ENCODE data around the gene FAM193B. TPM values are rescaled to one million over a fixed set of nuclear protein-coding genes. Genes with fewer than 3 reads are reported as not detected.
"Not testable (repeated sequence)": the region's sequence is repeated elsewhere in the genome, so short reads cannot be mapped to it uniquely, and the experiment has no call there.

The FAM193B gene
- total RNA-seq, 3 donors from 2014 or later: 35.4 to 81.5 (median 77.0) TPM

DNA sequence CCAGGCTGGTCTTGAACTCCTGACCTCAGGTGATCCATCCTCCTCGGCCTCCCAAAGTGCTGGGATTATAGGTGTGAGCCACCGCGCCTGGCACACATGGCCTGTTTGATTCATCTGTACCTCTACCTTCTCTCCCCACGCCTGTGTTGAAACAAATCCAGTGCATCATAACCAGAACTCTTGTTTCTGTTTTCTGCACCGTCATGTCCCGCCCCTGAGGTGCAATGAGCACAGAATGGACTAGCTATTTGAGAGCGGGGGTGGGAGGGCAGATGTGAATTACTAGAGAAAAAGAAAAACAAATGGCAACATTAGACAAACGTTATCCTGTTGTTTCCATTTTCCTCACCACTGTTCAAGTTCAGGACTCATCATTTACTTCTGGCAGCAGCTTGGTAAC, 10.7 kb upstream of the FAM193B start:
- TF ChIP-seq POLR2AphosphoS5 (IDR thresholded peaks at IDR 0.05) (no peak), POLR2A (IDR thresholded peaks at IDR 0.05) (no peak)
- TF ChIP-seq, protein P1, sequence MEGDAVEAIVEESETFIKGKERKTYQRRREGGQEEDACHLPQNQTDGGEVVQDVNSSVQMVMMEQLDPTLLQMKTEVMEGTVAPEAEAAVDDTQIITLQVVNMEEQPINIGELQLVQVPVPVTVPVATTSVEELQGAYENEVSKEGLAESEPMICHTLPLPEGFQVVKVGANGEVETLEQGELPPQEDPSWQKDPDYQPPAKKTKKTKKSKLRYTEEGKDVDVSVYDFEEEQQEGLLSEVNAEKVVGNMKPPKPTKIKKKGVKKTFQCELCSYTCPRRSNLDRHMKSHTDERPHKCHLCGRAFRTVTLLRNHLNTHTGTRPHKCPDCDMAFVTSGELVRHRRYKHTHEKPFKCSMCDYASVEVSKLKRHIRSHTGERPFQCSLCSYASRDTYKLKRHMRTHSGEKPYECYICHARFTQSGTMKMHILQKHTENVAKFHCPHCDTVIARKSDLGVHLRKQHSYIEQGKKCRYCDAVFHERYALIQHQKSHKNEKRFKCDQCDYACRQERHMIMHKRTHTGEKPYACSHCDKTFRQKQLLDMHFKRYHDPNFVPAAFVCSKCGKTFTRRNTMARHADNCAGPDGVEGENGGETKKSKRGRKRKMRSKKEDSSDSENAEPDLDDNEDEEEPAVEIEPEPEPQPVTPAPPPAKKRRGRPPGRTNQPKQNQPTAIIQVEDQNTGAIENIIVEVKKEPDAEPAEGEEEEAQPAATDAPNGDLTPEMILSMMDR (IDR thresholded peaks at IDR 0.05): no peak
- intact Hi-C loops (cut with DNase I; ENCODE audit: low total_unique reads): no loop called here

DNA sequence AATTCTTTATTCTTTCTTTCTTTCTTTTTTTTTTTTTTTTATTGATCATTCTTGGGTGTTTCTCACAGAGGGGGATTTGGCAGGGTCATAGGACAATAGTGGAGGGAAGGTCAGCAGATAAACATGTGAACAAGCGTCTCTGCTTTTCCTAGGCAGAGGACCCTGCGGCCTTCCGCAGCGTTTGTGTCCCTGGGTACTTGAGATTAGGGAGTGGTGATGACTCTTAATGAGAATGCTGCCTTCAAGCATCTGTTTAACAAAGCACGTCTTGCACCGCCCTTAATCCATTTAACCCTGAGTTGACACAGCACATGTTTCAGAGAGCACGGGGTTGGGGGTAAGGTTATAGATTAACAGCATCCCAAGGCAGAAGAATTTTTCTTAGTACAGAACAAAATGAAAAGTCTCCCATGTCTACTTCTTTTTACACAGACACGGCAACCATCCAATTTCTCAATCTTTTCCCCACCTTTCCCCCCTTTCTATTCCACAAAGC, 5.1 kb upstream of the FAM193B start:
- H3K27ac ChIP-seq; H3K27me3 ChIP-seq; H3K36me3 ChIP-seq; H3K9me3 ChIP-seq; H3K4me3 ChIP-seq; intact Hi-C loops (cut with DNase I; ENCODE audit: low total_unique reads); H3K4me1 ChIP-seq; DNase-seq (ENCODE audit: low spot score in 2 of 2): not testable (repeated sequence)

More for the DNA sequence above, 10.7 kb upstream of the FAM193B start:
- no peaks in the 10 kb centered on the region for H3K27me3 ChIP-seq
- H3K4me1 ChIP-seq: no peaks in the 10 kb centered on the region
- H3K9me3 ChIP-seq: peaks cover 0 to 8% of the 10 kb centered on the region in 2 donors
- H3K4me3 ChIP-seq: no peak overlapping the region
- H3K27ac ChIP-seq: no peak overlapping the region
- no peak for DNase-seq (ENCODE audit: low spot score in 2 of 2)
- H3K36me3 ChIP-seq: no peaks in the 10 kb centered on the region

DNA sequence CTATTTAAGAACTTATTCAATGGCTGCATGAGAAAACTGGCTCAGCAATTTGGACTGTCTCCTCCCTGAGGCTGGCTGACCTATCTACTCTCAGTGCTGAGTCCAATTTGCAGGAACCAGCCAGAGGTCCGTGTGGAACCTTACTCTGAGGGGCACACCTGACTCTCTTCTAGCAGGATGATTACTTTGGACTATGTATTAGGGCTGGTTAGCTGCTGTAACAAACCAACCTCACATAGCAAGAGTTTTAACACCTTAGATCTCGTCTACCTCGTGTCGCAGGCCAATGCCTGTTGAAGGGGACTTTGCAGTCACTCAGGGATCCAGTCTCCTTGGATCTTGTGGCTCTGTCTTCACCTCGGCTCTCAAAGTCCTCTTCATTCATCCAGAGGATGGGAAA, 3.4 kb upstream of the FAM193B start:
- H3K36me3 ChIP-seq: no peaks in the 10 kb centered on the region
- intact Hi-C loops (cut with DNase I; ENCODE audit: low total_unique reads): no loop called here
- H3K27me3 ChIP-seq: no peaks in the 10 kb centered on the region
- H3K27ac ChIP-seq: no peak overlapping the region
- peaks cover 0 to 8% of the 10 kb centered on the region in 2 donors for H3K9me3 ChIP-seq
- no peaks in the 10 kb centered on the region for H3K4me1 ChIP-seq
- H3K4me3 ChIP-seq: no peak overlapping the region
- no peak for DNase-seq (ENCODE audit: low spot score in 2 of 2)
- TF ChIP-seq POLR2AphosphoS5 (IDR thresholded peaks at IDR 0.05): no peak

DNA sequence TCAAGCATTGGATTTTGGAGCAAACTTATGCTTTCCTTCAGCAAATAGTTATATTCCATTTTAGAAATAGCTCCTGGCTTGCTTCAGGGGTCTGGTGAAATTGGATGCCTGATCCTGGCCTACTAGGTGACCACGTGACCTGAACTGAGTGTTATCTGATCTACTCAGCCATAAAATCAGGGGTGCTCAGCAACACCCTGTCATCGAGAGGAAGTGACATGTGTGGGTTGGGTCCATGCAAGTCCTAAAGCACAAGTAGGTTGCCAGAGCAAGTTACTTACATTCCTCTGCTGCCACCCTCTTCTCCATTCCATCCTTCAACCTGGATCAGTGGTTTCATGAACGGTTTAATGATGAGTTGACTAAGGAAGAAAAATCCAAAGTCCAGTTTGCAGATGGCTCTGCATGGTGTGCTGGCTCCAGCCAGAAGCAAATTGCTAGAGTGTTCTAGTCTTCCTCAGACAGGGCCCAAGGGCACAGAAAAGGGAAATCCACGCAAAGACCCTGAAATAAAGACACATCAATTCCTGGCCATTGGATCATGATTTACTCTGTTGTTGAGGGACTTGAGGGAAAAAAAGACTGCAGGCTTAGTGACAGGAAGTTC, 2.8 kb upstream of the FAM193B start:
- Histone ChIP-seq H3K36me3 (no peaks in the 10 kb centered on the region), H3K27me3 (no peaks in the 10 kb centered on the region), H3K4me3 (no peak overlapping the region), H3K9me3 (peaks cover 0 to 8% of the 10 kb centered on the region in 2 donors), H3K4me1 (no peaks in the 10 kb centered on the region), H3K27ac (no peak overlapping the region)
- no peak for DNase-seq (ENCODE audit: low spot score in 2 of 2)
- intact Hi-C loops (cut with DNase I; ENCODE audit: low total_unique reads): no loop called here
- TF ChIP-seq, protein P1 (IDR thresholded peaks at IDR 0.05): no peak
- no peak for TF ChIP-seq POLR2AphosphoS5 (IDR thresholded peaks at IDR 0.05)
- TF ChIP-seq POLR2A (IDR thresholded peaks at IDR 0.05): no peak

DNA sequence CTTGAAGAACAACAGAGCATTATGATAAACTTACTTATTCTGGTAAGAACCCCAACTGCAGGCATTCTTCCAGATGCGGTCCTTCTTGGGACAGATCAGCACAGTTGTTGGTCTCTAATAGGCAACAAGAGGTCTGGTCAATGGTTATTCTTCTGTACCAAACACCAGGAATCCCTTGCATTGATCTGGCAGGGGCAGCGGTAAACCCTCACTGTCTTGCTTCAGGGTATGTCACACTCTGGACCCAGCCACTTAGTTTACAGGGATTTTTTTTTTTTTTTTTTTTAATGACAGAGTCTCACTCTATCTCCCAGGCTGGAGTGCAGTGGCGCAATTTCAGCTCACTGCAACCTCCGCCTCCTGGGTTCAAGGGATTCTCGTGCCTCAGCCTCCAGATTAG, 1.3 kb upstream of the FAM193B start:
- Histone ChIP-seq H3K4me1 (no peaks in the 10 kb centered on the region), H3K27ac (no peak overlapping the region), H3K27me3 (no peaks in the 10 kb centered on the region), H3K4me3 (no peak overlapping the region), H3K9me3 (no peaks in the 10 kb centered on the region), H3K36me3 (no peaks in the 10 kb centered on the region)
- no peak for DNase-seq (ENCODE audit: low spot score in 2 of 2)
- TF ChIP-seq, protein P1 (IDR thresholded peaks at IDR 0.05): no peak
- TF ChIP-seq POLR2A (IDR thresholded peaks at IDR 0.05) (no peak), POLR2AphosphoS5 (IDR thresholded peaks at IDR 0.05) (no peak)
- intact Hi-C loops (cut with DNase I; ENCODE audit: low total_unique reads): no loop called here

DNA sequence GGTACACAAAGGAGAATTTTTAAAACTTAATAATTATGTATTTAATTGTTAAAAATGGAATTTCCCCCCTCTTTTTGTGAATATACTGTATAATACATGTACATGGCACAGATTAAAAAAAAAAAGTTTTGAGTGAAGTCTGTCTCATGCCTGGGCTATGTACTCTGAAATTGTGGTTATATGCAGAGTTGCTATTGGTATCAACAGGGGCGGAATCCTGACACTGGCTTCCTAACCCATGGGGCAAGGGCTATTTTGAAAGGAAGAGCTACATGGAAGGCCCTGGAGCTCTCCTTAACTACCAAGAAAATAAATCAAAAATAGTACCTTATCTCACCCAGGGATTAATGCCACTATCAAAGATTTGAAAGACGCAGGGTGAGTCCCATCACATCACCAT, 865 bp upstream of the FAM193B start:
- peak overlapping the region in 2 of 3 donors; percentile 90 for H3K4me3 ChIP-seq
- no peak for TF ChIP-seq POLR2A (IDR thresholded peaks at IDR 0.05)
- TF ChIP-seq, protein P1 (IDR thresholded peaks at IDR 0.05): no peak
- TF ChIP-seq POLR2AphosphoS5 (IDR thresholded peaks at IDR 0.05): no peak
- H3K36me3 ChIP-seq: no peaks in the 10 kb centered on the region
- H3K27me3 ChIP-seq: no peaks in the 10 kb centered on the region
- no peaks in the 10 kb centered on the region for H3K4me1 ChIP-seq
- no peaks in the 10 kb centered on the region for H3K9me3 ChIP-seq
- no peak overlapping the region for H3K27ac ChIP-seq
- intact Hi-C loops (cut with DNase I; ENCODE audit: low total_unique reads): no loop called here
- no peak for DNase-seq (ENCODE audit: low spot score in 2 of 2)
